Type B pancreatic cell (in vitro differentiated cells): Measurements from ENCODE around the gene ERICH4. TPM values are rescaled to one million over a fixed set of nuclear protein-coding genes. Genes with fewer than 3 reads are reported as not detected.

Experiments
- DNase-seq: peaks from one replicate; pipeline ENCODE4 v3.0.0; 2021; ENCODE audit warnings: mixed read lengths; ENCODE audit not compliant: unreplicated experiment; ENCODE audit errors: extremely low spot score
- H3K27ac Mint-ChIP-seq: 2 replicates; pipeline ENCODE4 v1.8.0; 2021; ENCODE audit warnings: mild to moderate bottlenecking, mixed read lengths
- H3K27me3 Mint-ChIP-seq: 2 replicates; pipeline ENCODE4 v1.8.0; 2021; ENCODE audit warnings: mixed read lengths
- H3K36me3 Mint-ChIP-seq: 2 replicates; pipeline ENCODE4 v1.8.0; 2021; ENCODE audit warnings: mixed read lengths
- H3K4me1 Mint-ChIP-seq: one replicate; pipeline ENCODE4 v1.8.0; 2021; ENCODE audit warnings: mixed read lengths; ENCODE audit not compliant: unreplicated experiment
- H3K4me3 Mint-ChIP-seq: 2 replicates; pipeline ENCODE4 v1.8.0; 2021; ENCODE audit warnings: mild to moderate bottlenecking, mixed read lengths
- H3K9me3 Mint-ChIP-seq: 2 replicates; pipeline ENCODE4 v1.8.0; 2021; ENCODE audit warnings: mixed read lengths
- total RNA-seq: library from RNA; stranded (reverse); gene quantifications from 2 replicates; pipeline ENCODE4 v1.2.1, GENCODE V29; 2021; ENCODE audit warnings: low replicate concordance
- TF ChIP-seq, protein P1 (sequence below): fragments of 200-600 bp; sonication (generic); conservative IDR thresholded peaks from 2 replicates; pipeline ENCODE4 v1.5.0; 2021; ENCODE audit warnings: antibody characterized with exemption, mild to moderate bottlenecking

Gene ERICH4
- total RNA-seq, 1 donor from 2014 or later: 0.56 TPM

DNA sequence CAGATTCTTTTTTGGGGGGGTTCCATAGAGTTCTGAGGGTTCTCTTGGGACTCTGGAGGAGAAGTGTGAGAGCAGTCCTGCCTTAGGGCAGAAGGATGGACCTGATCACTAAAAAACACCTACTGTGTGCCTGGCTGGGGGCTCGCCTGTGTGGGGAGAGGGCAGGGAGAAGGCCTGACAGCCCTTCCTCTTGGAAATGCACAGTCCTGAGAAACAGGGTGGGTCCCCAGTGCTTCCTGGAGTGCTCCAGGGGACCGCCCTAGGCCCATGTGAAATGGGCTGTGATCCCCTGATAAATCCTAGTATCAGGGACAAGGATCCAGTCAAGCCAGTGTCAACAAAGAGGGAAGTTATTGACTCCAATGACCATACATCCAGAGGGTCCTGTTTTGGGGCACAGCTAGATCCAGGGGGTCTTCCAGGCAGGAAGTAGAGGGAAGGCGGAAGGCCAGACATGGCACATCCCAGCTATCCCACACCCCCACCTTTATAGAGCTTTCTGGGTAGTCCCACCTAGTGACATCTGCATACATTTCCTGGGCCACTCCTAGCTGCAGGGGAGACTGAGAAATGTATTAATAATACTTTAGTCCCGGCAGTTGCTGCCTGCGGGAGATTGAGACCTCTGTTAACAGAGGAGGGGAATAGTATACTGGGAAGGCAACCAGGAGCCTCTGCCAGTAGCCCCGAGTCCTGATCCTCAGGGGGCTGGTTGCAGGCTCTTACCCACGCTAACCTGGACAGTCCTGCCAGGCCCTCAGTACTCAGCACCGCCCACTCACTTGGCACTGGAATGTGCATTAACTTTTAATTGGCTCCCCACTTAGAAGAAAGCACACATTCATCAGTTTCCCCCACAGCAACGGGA is 31.6 kb upstream of the ERICH4 start:
- H3K36me3 Mint-ChIP-seq: no peaks in the 10 kb centered on the region
- no peak overlapping the region for H3K27ac Mint-ChIP-seq
- peaks cover 17% of the 10 kb centered on the region for H3K4me1 Mint-ChIP-seq
- H3K9me3 Mint-ChIP-seq: no peaks in the 10 kb centered on the region
- TF ChIP-seq, protein P1, sequence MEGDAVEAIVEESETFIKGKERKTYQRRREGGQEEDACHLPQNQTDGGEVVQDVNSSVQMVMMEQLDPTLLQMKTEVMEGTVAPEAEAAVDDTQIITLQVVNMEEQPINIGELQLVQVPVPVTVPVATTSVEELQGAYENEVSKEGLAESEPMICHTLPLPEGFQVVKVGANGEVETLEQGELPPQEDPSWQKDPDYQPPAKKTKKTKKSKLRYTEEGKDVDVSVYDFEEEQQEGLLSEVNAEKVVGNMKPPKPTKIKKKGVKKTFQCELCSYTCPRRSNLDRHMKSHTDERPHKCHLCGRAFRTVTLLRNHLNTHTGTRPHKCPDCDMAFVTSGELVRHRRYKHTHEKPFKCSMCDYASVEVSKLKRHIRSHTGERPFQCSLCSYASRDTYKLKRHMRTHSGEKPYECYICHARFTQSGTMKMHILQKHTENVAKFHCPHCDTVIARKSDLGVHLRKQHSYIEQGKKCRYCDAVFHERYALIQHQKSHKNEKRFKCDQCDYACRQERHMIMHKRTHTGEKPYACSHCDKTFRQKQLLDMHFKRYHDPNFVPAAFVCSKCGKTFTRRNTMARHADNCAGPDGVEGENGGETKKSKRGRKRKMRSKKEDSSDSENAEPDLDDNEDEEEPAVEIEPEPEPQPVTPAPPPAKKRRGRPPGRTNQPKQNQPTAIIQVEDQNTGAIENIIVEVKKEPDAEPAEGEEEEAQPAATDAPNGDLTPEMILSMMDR: no peak
- DNase-seq: no peak
- H3K4me3 Mint-ChIP-seq: no peak overlapping the region
- no peaks in the 10 kb centered on the region for H3K27me3 Mint-ChIP-seq

DNA sequence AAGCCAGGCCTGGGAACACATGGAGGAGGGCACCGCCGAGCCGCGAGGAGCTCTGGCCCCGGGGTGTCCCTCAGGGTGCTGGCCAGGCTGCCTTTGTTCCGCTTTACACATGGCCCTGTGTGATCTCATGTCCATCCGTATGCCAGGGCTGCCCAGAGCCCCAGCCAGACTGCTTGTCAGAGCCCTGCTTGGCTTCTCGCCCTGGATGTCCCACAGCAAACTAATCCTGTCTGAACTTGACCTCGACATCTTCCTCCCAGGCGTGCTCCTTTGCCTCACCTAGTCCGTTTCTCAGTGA is 31.0 kb upstream of the ERICH4 start:
- DNase-seq: no peak
- Mint-ChIP-seq H3K27me3 (no peaks in the 10 kb centered on the region), H3K4me1 (peaks cover 15% of the 10 kb centered on the region), H3K27ac (no peak overlapping the region), H3K36me3 (no peaks in the 10 kb centered on the region), H3K9me3 (no peaks in the 10 kb centered on the region), H3K4me3 (no peak overlapping the region)
- TF ChIP-seq, protein P1: no peak

DNA sequence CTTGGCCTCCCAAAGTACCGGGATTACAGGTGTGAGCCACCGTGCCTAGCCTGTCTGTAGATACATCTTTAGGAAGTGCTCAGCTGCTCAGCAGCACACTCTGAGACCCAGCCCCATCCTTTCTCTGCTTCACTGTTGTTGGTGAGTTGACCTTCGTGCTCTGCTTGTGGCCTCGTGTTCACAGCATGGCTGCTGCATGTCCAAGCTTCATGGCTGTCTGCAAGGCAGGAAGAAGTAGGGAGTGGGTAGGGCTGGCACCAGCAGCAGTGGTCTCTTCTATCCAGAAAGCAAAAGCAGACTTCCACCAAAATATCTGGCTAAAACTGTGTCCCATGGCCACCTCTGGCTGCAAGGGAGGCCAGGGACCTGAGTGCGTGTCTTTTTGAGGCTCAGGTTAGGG is 30.0 kb upstream of the ERICH4 start:
- no peak for DNase-seq
- Mint-ChIP-seq H3K36me3 (peaks cover under 1% of the 10 kb centered on the region), H3K4me1 (peaks cover 8% of the 10 kb centered on the region), H3K27ac (no peak overlapping the region), H3K4me3 (no peak overlapping the region), H3K27me3 (no peaks in the 10 kb centered on the region), H3K9me3 (no peaks in the 10 kb centered on the region)
- TF ChIP-seq, protein P1: no peak

DNA sequence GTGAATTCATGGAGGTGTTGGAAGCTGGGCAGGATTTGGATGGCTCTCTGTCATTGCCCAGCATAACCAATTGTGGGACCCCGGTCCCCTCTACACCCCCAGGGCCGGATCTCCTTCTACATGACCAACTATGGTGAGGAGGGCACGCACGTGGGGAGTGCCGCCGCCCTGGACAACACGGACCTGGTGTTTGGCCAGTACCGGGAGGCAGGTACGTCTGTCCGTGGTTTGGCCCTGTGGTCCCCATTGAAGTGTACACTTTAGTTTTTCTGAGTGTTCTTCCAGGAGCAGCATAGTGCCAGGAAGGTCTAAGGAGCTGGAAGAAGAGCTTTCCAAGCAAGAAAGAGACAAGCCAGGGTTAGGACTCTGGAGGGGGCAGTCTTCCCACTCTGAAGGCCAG is 29.0 kb upstream of the ERICH4 start:
- H3K9me3 Mint-ChIP-seq: no peaks in the 10 kb centered on the region
- TF ChIP-seq, protein P1: no peak
- no peaks in the 10 kb centered on the region for H3K27me3 Mint-ChIP-seq
- H3K4me3 Mint-ChIP-seq: no peak overlapping the region
- DNase-seq: no peak
- H3K36me3 Mint-ChIP-seq: peaks cover 3% of the 10 kb centered on the region
- peaks cover 10% of the 10 kb centered on the region for H3K4me1 Mint-ChIP-seq
- H3K27ac Mint-ChIP-seq: no peak overlapping the region

DNA sequence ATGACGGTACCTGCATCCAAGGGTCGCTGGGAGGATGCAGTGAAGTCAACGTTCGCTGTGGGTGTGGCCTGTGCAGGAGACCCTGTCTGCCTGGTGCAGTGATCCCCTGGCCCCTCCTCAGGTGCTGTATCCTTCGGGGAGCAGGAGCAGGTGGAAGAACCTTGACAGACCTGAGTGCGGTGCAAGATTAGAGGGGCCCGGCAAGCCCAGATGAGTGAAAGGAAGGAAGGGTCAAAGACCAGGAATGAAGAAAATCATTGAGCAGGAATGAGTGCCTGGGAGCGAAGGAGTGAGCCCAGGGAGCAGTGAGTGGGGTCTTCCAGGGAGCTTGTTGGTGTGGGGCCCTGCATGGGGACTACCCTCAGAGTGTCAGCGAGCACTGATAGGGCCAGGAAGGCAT is 28.5 kb upstream of the ERICH4 start:
- Mint-ChIP-seq H3K27ac (no peak overlapping the region), H3K4me1 (peaks cover 5% of the 10 kb centered on the region), H3K36me3 (peaks cover 3% of the 10 kb centered on the region), H3K9me3 (no peaks in the 10 kb centered on the region), H3K4me3 (no peak overlapping the region), H3K27me3 (no peaks in the 10 kb centered on the region)
- TF ChIP-seq, protein P1: no peak
- DNase-seq: no peak
